ENCODE measurements around the gene RGS2.

RGS2 gene

GRCh38 chr1:192775631-192776030 lies 33.2 kb upstream of the RGS2 start:
- no peak overlapping the region for H3K27ac ChIP-seq
- no peak overlapping the region for H3K4me3 ChIP-seq (ENCODE audit: low read depth, low read length)
- no peak for TF ChIP-seq CTCF (IDR thresholded peaks at IDR 0.05; ENCODE audit: low read depth, low read length, missing control alignments)
- in situ Hi-C loops (cut with HindIII; ENCODE audit: low pct_ligation_motif_present, low sequenced_read_pairs) = no loop called here
- H3K27me3 ChIP-seq (replicated peaks) = no peaks in the 10 kb centered on the region
- DNase-seq = no peak
- H3K36me3 ChIP-seq (replicated peaks) = no peaks in the 10 kb centered on the region

- no peak for TF ChIP-seq CTCF (IDR thresholded peaks at IDR 0.05; ENCODE audit: low read depth, low read length, missing control alignments)
- H3K27ac ChIP-seq = no peak overlapping the region
- in situ Hi-C loops (cut with HindIII; ENCODE audit: low pct_ligation_motif_present, low sequenced_read_pairs) = no loop called here
- no peak overlapping the region for H3K4me3 ChIP-seq (ENCODE audit: low read depth, low read length)
- no peak for DNase-seq
- no peaks in the 10 kb centered on the region for H3K36me3 ChIP-seq (replicated peaks)
- H3K27me3 ChIP-seq (replicated peaks) = no peaks in the 10 kb centered on the region
Measured at GRCh38 chr1:192776206-192776605, 32.6 kb upstream of the RGS2 start.

GRCh38 chr1:192776998-192777397 lies 31.8 kb upstream of the RGS2 start:
- in situ Hi-C loops (cut with HindIII; ENCODE audit: low pct_ligation_motif_present, low sequenced_read_pairs) = no loop called here
- no peak for TF ChIP-seq CTCF (IDR thresholded peaks at IDR 0.05; ENCODE audit: low read depth, low read length, missing control alignments)
- no peak overlapping the region for H3K27ac ChIP-seq
- DNase-seq = no peak
- H3K27me3 ChIP-seq (replicated peaks) = no peaks in the 10 kb centered on the region
- H3K36me3 ChIP-seq (replicated peaks) = no peaks in the 10 kb centered on the region
- H3K4me3 ChIP-seq (ENCODE audit: low read depth, low read length) = no peak overlapping the region

GRCh38 chr1:192783791-192784190 lies 25.0 kb upstream of the RGS2 start:
- Histone ChIP-seq H3K36me3 (replicated peaks) (no peaks in the 10 kb centered on the region), H3K27me3 (replicated peaks) (no peaks in the 10 kb centered on the region), H3K27ac (no peak overlapping the region), H3K4me3 (ENCODE audit: low read depth, low read length) (no peak overlapping the region)
- in situ Hi-C loops (cut with HindIII; ENCODE audit: low pct_ligation_motif_present, low sequenced_read_pairs) = no loop called here
- no peak for TF ChIP-seq CTCF (IDR thresholded peaks at IDR 0.05; ENCODE audit: low read depth, low read length, missing control alignments)
- no peak for DNase-seq

GRCh38 chr1:192784397-192784796 lies 24.4 kb upstream of the RGS2 start:
- Histone ChIP-seq H3K27ac (no peak overlapping the region), H3K36me3 (replicated peaks) (no peaks in the 10 kb centered on the region), H3K27me3 (replicated peaks) (no peaks in the 10 kb centered on the region), H3K4me3 (ENCODE audit: low read depth, low read length) (no peak overlapping the region)
- in situ Hi-C loops (cut with HindIII; ENCODE audit: low pct_ligation_motif_present, low sequenced_read_pairs) = no loop called here
- no peak for DNase-seq
- no peak for TF ChIP-seq CTCF (IDR thresholded peaks at IDR 0.05; ENCODE audit: low read depth, low read length, missing control alignments)

- DNase-seq = no peak
- H3K27ac ChIP-seq = no peak overlapping the region
- no peak overlapping the region for H3K4me3 ChIP-seq (ENCODE audit: low read depth, low read length)
- H3K36me3 ChIP-seq (replicated peaks) = no peaks in the 10 kb centered on the region
- in situ Hi-C loops (cut with HindIII; ENCODE audit: low pct_ligation_motif_present, low sequenced_read_pairs) = no loop called here
- no peaks in the 10 kb centered on the region for H3K27me3 ChIP-seq (replicated peaks)
- TF ChIP-seq CTCF (IDR thresholded peaks at IDR 0.05; ENCODE audit: low read depth, low read length, missing control alignments) = no peak
Measured at GRCh38 chr1:192786576-192786975, 22.3 kb upstream of the RGS2 start.
